CD4-positive, alpha-beta T cell treated with Interleukin-4 for 4 hours (primary cell): ENCODE data around the gene OBSCN.
"Not testable (repeated sequence)": the region's sequence is repeated elsewhere in the genome, so short reads cannot be mapped to it uniquely, and the experiment has no call there.

Experiments
- DNase-seq: peaks from one replicate; pipeline ENCODE4 v3.0.0-alpha.2; 2020

Gene OBSCN

GRCh38 chr1:228188249-228188648, 19.6 kb upstream of the OBSCN start:
- DNase-seq = not testable (repeated sequence)

GRCh38 chr1:228190182-228190581, 17.7 kb upstream of the OBSCN start:
- DNase-seq = no peak

GRCh38 chr1:228190778-228191177, 17.1 kb upstream of the OBSCN start:
- no peak for DNase-seq

- no peak for DNase-seq
Measured at GRCh38 chr1:228194436-228194835, 13.4 kb upstream of the OBSCN start.

- DNase-seq = no peak
Measured at GRCh38 chr1:228194921-228195812, 12.7 kb upstream of the OBSCN start.

- no peak for DNase-seq
Measured at GRCh38 chr1:228197555-228198147, 10.2 kb upstream of the OBSCN start.

- no peak for DNase-seq
Measured at GRCh38 chr1:228198977-228199590, 8.8 kb upstream of the OBSCN start.

GRCh38 chr1:228204958-228205357, 2.9 kb upstream of the OBSCN start:
- DNase-seq = no peak

GRCh38 chr1:228205526-228206436, 2.1 kb upstream of the OBSCN start:
- DNase-seq = no peak

- DNase-seq = no peak
Measured at GRCh38 chr1:228206582-228207351, 1.1 kb upstream of the OBSCN start.

GRCh38 chr1:228207381-228207810, 448 bp upstream of the OBSCN start:
- DNase-seq = no peak

- no peak for DNase-seq
Measured at GRCh38 chr1:228208831-228209551, 1.1 kb downstream of the OBSCN start.

- DNase-seq = no peak
Measured at GRCh38 chr1:228209657-228210056, 1.8 kb downstream of the OBSCN start.

- DNase-seq = no peak
Measured at GRCh38 chr1:228210076-228210651, 2.3 kb downstream of the OBSCN start.

GRCh38 chr1:228210712-228211530, 3.1 kb downstream of the OBSCN start:
- no peak for DNase-seq

GRCh38 chr1:228211531-228212414, 3.9 kb downstream of the OBSCN start:
- DNase-seq = no peak

GRCh38 chr1:228212415-228212965, 4.6 kb downstream of the OBSCN start:
- no peak for DNase-seq
